Activated naive CD8-positive, alpha-beta T cell treated with anti-CD3 and anti-CD28 coated beads, Interleukin-2, amount 50 U/mL, for 24 hours (primary cell): ENCODE measurements around the gene GAB2.

Source experiments
- ATAC-seq: fragments of 150-1000 bp; cut with Tn5 transposase; one replicate; pipeline ENCODE4 v1.10.0; 2021
- DNase-seq: peaks from one replicate; pipeline ENCODE4 v3.0.0; 2021
- H3K27ac Mint-ChIP-seq: one replicate; pipeline ENCODE4 v1.8.0; 2021; ENCODE audit warnings: mild to moderate bottlenecking, mixed read lengths
- H3K27me3 Mint-ChIP-seq: one replicate; pipeline ENCODE4 v1.8.0; 2021; ENCODE audit warnings: mixed read lengths
- H3K36me3 Mint-ChIP-seq: one replicate; pipeline ENCODE4 v1.8.0; 2021; ENCODE audit warnings: low read depth, mixed read lengths
- H3K4me1 Mint-ChIP-seq: one replicate; pipeline ENCODE4 v1.8.0; 2021; ENCODE audit warnings: mixed read lengths
- H3K4me3 Mint-ChIP-seq: one replicate; pipeline ENCODE4 v1.8.0; 2021; ENCODE audit warnings: mild to moderate bottlenecking, moderate library complexity, mixed read lengths
- H3K9me3 Mint-ChIP-seq: one replicate; pipeline ENCODE4 v1.8.0; 2021; ENCODE audit warnings: mixed read lengths

The GAB2 gene

GRCh38 chr11:78318321-78319114 lies 99.1 kb downstream of the GAB2 start:
- H3K27ac Mint-ChIP-seq: no peak overlapping the region
- H3K4me3 Mint-ChIP-seq: no peak overlapping the region
- no peaks in the 10 kb centered on the region for H3K36me3 Mint-ChIP-seq
- DNase-seq (no peak), ATAC-seq (no peak)
- H3K9me3 Mint-ChIP-seq: no peaks in the 10 kb centered on the region
- H3K27me3 Mint-ChIP-seq: no peaks in the 10 kb centered on the region
- no peaks in the 10 kb centered on the region for H3K4me1 Mint-ChIP-seq

DNA sequence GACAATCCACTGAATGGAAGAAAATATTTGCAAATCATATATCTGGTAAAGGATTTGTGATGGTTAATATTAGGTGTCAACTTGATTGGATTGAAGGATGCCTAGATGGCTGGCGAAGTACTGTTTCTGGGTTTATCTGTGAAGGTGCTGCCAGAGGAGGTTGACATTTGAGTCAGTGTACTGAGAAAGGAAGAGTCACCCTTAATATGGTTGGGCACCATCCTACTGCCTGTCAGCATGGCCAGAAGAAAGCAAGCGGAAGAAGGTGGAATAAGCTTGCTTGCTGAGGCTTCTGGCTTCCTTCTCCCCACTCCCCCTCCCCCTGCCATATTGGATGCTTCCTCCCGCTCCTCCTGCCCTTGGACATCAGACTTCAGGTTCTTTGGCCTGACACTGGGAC lies 101.9 kb downstream of the GAB2 start:
- Mint-ChIP-seq H3K27me3 (no peaks in the 10 kb centered on the region), H3K27ac (no peak overlapping the region), H3K4me1 (peaks cover 5% of the 10 kb centered on the region), H3K36me3 (no peaks in the 10 kb centered on the region), H3K4me3 (no peak overlapping the region), H3K9me3 (no peaks in the 10 kb centered on the region)
- DNase-seq: no peak
- no peak for ATAC-seq

GRCh38 chr11:78314762-78315161 lies 102.9 kb downstream of the GAB2 start:
- Mint-ChIP-seq H3K27me3 (no peaks in the 10 kb centered on the region), H3K4me3 (no peak overlapping the region), H3K9me3 (no peaks in the 10 kb centered on the region), H3K36me3 (no peaks in the 10 kb centered on the region), H3K4me1 (peaks cover 8% of the 10 kb centered on the region), H3K27ac (no peak overlapping the region)
- ATAC-seq: no peak
- DNase-seq: no peak

DNA sequence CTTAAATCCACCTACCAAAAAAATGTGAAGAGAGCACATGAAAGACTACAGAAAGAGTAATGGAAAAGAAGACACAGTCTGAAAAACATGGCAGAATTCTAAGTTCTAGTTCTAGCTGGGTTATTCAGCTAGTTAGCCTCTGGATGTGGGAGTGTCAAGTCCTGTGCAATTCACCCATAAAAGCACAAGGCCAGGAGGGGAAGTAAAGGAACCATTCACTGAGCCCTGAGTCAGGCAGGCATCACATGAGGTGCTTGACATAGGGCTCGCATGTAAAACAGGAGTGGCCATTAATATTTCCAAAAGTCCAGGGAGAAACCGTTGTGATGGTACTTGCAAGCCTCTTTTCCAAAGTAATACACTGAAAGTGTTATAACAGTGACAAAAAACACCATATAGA lies 103.7 kb downstream of the GAB2 start:
- Mint-ChIP-seq H3K4me1 (peaks cover 12% of the 10 kb centered on the region), H3K4me3 (no peak overlapping the region), H3K36me3 (no peaks in the 10 kb centered on the region), H3K9me3 (no peaks in the 10 kb centered on the region), H3K27ac (no peak overlapping the region), H3K27me3 (no peaks in the 10 kb centered on the region)
- DNase-seq (no peak), ATAC-seq (no peak)

GRCh38 chr11:78313181-78313795 lies 104.3 kb downstream of the GAB2 start:
- H3K4me1 Mint-ChIP-seq: peaks cover 13% of the 10 kb centered on the region

GRCh38 chr11:78312712-78313111 lies 104.9 kb downstream of the GAB2 start:
- no peak for ATAC-seq
- peaks cover 13% of the 10 kb centered on the region for H3K4me1 Mint-ChIP-seq
- DNase-seq: no peak
- no peaks in the 10 kb centered on the region for H3K36me3 Mint-ChIP-seq
- H3K27me3 Mint-ChIP-seq: no peaks in the 10 kb centered on the region
- H3K27ac Mint-ChIP-seq: no peak overlapping the region
- H3K4me3 Mint-ChIP-seq: no peak overlapping the region
- H3K9me3 Mint-ChIP-seq: no peaks in the 10 kb centered on the region

More at GRCh38 chr11:78313181-78313795, 104.3 kb downstream of the GAB2 start:
- Mint-ChIP-seq H3K36me3 (no peaks in the 10 kb centered on the region), H3K9me3 (no peaks in the 10 kb centered on the region), H3K4me3 (no peak overlapping the region), H3K27me3 (no peaks in the 10 kb centered on the region), H3K27ac (no peak overlapping the region)
- DNase-seq: no peak
- no peak for ATAC-seq

GRCh38 chr11:78311702-78312371 lies 105.8 kb downstream of the GAB2 start:
- no peak overlapping the region for H3K27ac Mint-ChIP-seq
- H3K36me3 Mint-ChIP-seq: no peaks in the 10 kb centered on the region
- peaks cover 13% of the 10 kb centered on the region for H3K4me1 Mint-ChIP-seq

DNA sequence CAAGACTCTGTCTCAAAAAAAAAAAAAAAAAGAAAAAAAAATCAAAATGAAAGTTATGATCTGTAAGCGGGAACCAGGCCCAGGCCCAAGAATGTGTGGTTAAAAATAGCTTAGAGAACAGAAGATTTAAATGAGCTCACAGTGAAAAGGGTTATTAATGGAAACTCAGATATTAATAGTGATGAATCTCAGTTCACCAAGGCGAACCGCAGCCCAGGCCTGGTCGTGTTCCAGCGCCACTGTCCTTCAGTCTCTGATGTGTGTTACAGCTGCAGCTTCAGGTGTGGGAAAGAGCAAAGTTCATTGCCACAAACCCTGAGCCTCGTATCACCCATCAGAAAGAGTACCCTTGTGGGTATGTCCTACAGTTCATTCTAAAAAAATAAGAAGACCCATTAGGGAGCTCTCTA lies 107.1 kb downstream of the GAB2 start:
- ATAC-seq (no peak), DNase-seq (no peak)
- H3K4me3 Mint-ChIP-seq: no peak overlapping the region
- no peaks in the 10 kb centered on the region for H3K36me3 Mint-ChIP-seq
- H3K9me3 Mint-ChIP-seq: no peaks in the 10 kb centered on the region
- H3K27ac Mint-ChIP-seq: no peak overlapping the region
- H3K4me1 Mint-ChIP-seq: peaks cover 13% of the 10 kb centered on the region
- no peaks in the 10 kb centered on the region for H3K27me3 Mint-ChIP-seq

More at GRCh38 chr11:78311702-78312371, 105.8 kb downstream of the GAB2 start:
- Mint-ChIP-seq H3K4me3 (no peak overlapping the region), H3K27me3 (no peaks in the 10 kb centered on the region), H3K9me3 (no peaks in the 10 kb centered on the region)
- no peak for ATAC-seq
- DNase-seq: no peak

DNA sequence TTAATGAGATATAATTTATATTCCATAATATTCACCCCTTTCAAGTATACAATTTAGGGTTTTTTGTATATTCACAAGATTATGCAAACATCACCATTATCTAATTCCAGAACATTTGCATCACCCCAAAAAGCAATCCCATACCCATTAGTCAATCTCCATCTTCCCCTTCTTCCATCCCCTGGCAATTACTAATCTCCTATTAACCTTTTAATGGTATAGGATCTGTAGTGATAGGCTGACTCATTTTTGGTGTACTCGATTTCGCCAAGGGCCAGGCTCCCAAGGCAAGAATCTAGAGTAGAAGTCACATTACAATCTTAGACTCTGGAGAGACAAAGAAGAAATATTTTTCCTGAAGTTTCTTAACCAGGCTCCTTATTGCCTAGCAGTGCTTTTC lies 113.4 kb downstream of the GAB2 start:
- Mint-ChIP-seq H3K27me3 (no peaks in the 10 kb centered on the region), H3K4me1 (peaks cover 4% of the 10 kb centered on the region), H3K27ac (no peak overlapping the region), H3K9me3 (no peaks in the 10 kb centered on the region), H3K4me3 (no peak overlapping the region), H3K36me3 (no peaks in the 10 kb centered on the region)
- DNase-seq (no peak), ATAC-seq (no peak)

GRCh38 chr11:78300108-78300839 lies 117.3 kb downstream of the GAB2 start:
- Mint-ChIP-seq H3K36me3 (no peaks in the 10 kb centered on the region), H3K4me3 (no peak overlapping the region), H3K27me3 (no peaks in the 10 kb centered on the region), H3K4me1 (peaks cover 4% of the 10 kb centered on the region), H3K9me3 (no peaks in the 10 kb centered on the region), H3K27ac (no peak overlapping the region)
- DNase-seq (no peak), ATAC-seq (no peak)

DNA sequence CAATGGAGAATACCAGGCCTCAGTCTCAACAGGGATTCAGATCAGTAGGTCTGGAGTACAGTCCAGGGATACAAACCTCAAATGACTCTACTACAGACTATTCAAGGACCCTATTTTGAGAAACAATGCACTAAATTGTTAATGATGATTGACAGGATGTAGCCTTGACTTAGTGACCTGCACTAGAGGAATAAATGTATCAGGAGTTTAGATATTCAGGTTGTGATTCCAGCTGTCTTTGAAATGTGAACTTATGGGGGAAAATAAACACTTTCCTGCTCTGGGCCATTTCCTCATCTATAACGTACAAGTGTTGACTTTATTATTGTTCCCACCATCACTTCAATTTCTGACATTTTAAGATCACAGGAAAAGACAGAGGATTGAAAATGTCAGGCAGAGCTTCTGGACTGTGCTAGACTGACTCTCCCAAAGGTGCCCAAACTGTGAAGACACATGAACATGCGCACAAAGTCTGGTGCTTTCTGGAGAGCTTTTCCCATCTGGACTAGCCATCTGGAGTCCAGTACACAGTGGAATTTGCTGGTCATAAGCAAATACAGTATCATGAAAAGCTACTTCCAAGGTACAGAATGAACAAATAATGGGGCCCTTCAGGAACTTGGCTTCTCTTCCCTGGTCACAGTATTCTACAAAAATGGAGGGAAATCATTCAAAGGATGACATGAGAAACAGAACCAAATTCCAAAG lies 118.5 kb downstream of the GAB2 start:
- no peak for ATAC-seq
- peaks cover 4% of the 10 kb centered on the region for H3K4me1 Mint-ChIP-seq
- H3K27me3 Mint-ChIP-seq: no peaks in the 10 kb centered on the region
- no peak overlapping the region for H3K27ac Mint-ChIP-seq
- no peak overlapping the region for H3K4me3 Mint-ChIP-seq
- H3K9me3 Mint-ChIP-seq: no peaks in the 10 kb centered on the region
- no peak for DNase-seq
- H3K36me3 Mint-ChIP-seq: no peaks in the 10 kb centered on the region

DNA sequence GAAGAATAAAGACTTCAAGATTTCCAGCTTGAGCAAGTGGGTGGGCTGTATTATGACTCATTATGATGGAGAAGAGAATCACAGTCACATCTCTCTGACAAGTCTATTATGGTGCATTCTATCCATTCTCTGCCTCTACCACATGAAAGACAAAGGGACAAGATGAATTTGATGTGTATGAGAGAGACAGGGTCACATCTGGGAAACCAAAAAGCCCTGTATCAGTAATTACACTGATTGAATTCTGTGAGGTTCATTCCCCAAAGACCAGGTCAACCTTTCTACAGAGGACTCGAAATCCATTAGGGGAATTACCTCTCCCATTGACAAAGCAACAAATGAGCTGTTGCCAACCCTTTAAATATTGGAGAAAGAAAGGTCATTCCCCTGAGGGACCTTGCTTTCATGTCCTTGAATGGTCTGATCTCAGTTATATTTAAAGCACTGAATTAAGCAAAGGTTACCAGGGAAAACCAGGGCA lies 119.3 kb downstream of the GAB2 start:
- ATAC-seq: peak; percentile 94
- no peaks in the 10 kb centered on the region for H3K36me3 Mint-ChIP-seq
- peaks cover 4% of the 10 kb centered on the region for H3K4me1 Mint-ChIP-seq
- H3K27me3 Mint-ChIP-seq: no peaks in the 10 kb centered on the region
- no peaks in the 10 kb centered on the region for H3K9me3 Mint-ChIP-seq
- no peak overlapping the region for H3K4me3 Mint-ChIP-seq
- DNase-seq: no peak
- H3K27ac Mint-ChIP-seq: no peak overlapping the region

GRCh38 chr11:78295991-78296930 lies 121.4 kb downstream of the GAB2 start:
- Mint-ChIP-seq H3K27ac (no peak overlapping the region), H3K36me3 (no peaks in the 10 kb centered on the region), H3K27me3 (no peaks in the 10 kb centered on the region), H3K9me3 (no peaks in the 10 kb centered on the region), H3K4me1 (peaks cover 12% of the 10 kb centered on the region), H3K4me3 (no peak overlapping the region)
- DNase-seq: no peak
- no peak for ATAC-seq
